ENCODE measurements around the gene REV1.

- TF ChIP-seq CTCF (IDR thresholded peaks at IDR 0.05; ENCODE audit: low read depth, low read length) = no peak
- TF ChIP-seq EZH2phosphoT487 (IDR thresholded peaks at IDR 0.05; ENCODE audit: low read depth) = no peak
Measured at GRCh38 chr2:99422599-99422998, 67.2 kb downstream of the REV1 start.
